ENCODE results near the gene CDC25B. TPM values are rescaled to one million over a fixed set of nuclear protein-coding genes. Genes with fewer than 3 reads are reported as not detected.

Gene CDC25B
- total and polyA plus RNA-seq, 4 donors: 4.4 to 12.9 (median 9.2) TPM

DNA sequence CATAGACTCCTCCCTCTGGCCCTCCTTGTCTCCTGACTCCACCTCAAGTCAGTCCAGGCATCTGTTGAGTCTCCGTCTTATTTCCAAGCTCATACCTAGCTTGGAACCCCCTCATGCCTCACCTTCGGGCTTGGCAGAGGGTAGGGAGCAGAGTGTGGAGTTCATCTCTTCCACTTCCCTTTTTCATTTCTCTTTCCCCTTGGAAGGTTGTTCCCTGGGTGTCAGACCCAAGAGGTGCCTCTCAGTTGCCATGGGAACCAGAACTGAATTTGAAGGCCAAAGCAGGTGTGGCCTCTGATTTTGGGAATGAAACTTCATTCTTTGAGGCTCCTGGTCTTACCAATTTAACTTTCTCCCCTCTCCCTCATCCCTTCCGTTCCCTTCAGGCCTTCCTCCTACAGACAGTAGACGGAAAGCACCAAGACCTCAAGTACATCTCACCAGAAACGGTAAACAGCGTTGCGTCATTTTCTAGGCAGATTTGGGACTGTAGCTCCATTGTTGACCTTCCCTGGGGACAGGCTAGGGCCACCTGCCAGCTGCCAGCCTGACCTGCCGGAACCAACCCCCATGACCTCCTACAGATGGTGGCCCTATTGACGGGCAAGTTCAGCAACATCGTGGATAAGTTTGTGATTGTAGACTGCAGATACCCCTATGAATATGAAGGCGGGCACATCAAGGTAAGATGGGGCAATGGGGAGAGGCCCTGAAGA lies 6.6 kb downstream of the CDC25B start:
- WGBS: 52% methylated on average over 11 of the region's 11 CpGs
- peaks cover 16 to 37% (median 31%) of the 10 kb centered on the region in 4 donors for H3K4me1 ChIP-seq (ENCODE audit: control insufficient read depth in 4 of 4, insufficient read depth in 4 of 4, low read length in 3 of 4)

More for the DNA sequence above, 6.6 kb downstream of the CDC25B start:
- peak; percentile 78 for TF ChIP-seq SP1 (IDR thresholded peaks at IDR 0.05)
- TF ChIP-seq REST (IDR thresholded peaks at IDR 0.05): peak; percentile 39
- peak; percentile 69 to 93 for TF ChIP-seq JUND (IDR thresholded peaks at IDR 0.05)
- TF ChIP-seq FOXA2 (IDR thresholded peaks at IDR 0.05): peak; percentile 95
- TF ChIP-seq TAF1 (conservative IDR thresholded peaks at IDR 0.05): no peak
- TF ChIP-seq EGR1 (IDR thresholded peaks at IDR 0.05; ENCODE audit: low read depth in 2 of 2): peak in 1 of 2 donors; percentile 61
- TF ChIP-seq, protein P1, sequence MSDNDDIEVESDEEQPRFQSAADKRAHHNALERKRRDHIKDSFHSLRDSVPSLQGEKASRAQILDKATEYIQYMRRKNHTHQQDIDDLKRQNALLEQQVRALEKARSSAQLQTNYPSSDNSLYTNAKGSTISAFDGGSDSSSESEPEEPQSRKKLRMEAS (IDR thresholded peaks at IDR 0.05): peak; percentile 96
- TF ChIP-seq HNF4A (conservative IDR thresholded peaks at IDR 0.05): peak; percentile 53 to 73
- peak; percentile 93 for TF ChIP-seq FOXA1 (IDR thresholded peaks at IDR 0.05)
- TF ChIP-seq NR2F2 (IDR thresholded peaks at IDR 0.05): peak; percentile 61
- TF ChIP-seq RXRA (IDR thresholded peaks at IDR 0.05): peak; percentile 96 to 97
- TF ChIP-seq, protein P2, sequence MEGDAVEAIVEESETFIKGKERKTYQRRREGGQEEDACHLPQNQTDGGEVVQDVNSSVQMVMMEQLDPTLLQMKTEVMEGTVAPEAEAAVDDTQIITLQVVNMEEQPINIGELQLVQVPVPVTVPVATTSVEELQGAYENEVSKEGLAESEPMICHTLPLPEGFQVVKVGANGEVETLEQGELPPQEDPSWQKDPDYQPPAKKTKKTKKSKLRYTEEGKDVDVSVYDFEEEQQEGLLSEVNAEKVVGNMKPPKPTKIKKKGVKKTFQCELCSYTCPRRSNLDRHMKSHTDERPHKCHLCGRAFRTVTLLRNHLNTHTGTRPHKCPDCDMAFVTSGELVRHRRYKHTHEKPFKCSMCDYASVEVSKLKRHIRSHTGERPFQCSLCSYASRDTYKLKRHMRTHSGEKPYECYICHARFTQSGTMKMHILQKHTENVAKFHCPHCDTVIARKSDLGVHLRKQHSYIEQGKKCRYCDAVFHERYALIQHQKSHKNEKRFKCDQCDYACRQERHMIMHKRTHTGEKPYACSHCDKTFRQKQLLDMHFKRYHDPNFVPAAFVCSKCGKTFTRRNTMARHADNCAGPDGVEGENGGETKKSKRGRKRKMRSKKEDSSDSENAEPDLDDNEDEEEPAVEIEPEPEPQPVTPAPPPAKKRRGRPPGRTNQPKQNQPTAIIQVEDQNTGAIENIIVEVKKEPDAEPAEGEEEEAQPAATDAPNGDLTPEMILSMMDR (IDR thresholded peaks at IDR 0.05; ENCODE audit: low read depth, low read length, missing input control): no peak
- no peak for TF ChIP-seq RAD21 (IDR thresholded peaks at IDR 0.05)
- TF ChIP-seq YY1 (IDR thresholded peaks at IDR 0.05): peak; percentile 89
- TF ChIP-seq, protein P3, sequence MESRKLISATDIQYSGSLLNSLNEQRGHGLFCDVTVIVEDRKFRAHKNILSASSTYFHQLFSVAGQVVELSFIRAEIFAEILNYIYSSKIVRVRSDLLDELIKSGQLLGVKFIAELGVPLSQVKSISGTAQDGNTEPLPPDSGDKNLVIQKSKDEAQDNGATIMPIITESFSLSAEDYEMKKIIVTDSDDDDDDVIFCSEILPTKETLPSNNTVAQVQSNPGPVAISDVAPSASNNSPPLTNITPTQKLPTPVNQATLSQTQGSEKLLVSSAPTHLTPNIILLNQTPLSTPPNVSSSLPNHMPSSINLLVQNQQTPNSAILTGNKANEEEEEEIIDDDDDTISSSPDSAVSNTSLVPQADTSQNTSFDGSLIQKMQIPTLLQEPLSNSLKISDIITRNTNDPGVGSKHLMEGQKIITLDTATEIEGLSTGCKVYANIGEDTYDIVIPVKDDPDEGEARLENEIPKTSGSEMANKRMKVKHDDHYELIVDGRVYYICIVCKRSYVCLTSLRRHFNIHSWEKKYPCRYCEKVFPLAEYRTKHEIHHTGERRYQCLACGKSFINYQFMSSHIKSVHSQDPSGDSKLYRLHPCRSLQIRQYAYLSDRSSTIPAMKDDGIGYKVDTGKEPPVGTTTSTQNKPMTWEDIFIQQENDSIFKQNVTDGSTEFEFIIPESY (IDR thresholded peaks at IDR 0.05): no peak
- peak; percentile 31 for TF ChIP-seq HNF4G (IDR thresholded peaks at IDR 0.05)
- peak; percentile 84 for TF ChIP-seq ATF3 (IDR thresholded peaks at IDR 0.05)
- peak in 1 of 2 donors; percentile 32 for TF ChIP-seq GABPA (IDR thresholded peaks at IDR 0.05 in 1 of 2, conservative IDR thresholded peaks at IDR 0.05 in 1 of 2)
- H3K27me3 ChIP-seq (ENCODE audit: control insufficient read depth in 4 of 4, insufficient read depth in 4 of 4, low read length in 3 of 4): no peaks in the 10 kb centered on the region
- no peak overlapping the region for H3K4me3 ChIP-seq (ENCODE audit: low read depth in 1 of 3, low read length in 3 of 3)
- H3K9me3 ChIP-seq (ENCODE audit: control insufficient read depth in 4 of 4, low read length in 3 of 4): no peaks in the 10 kb centered on the region
- no peak overlapping the region for H3K9ac ChIP-seq (ENCODE audit: low read depth in 1 of 2, low read length in 2 of 2)
- DNase-seq (ENCODE audit: low spot score): no peak
- H3K27ac ChIP-seq (ENCODE audit: low read depth in 1 of 2, low read length in 2 of 2): peak overlapping the region; percentile 30 to 71
- peaks cover 0 to 10% (median 4%) of the 10 kb centered on the region in 4 donors for H3K36me3 ChIP-seq (ENCODE audit: control insufficient read depth in 4 of 4, insufficient read depth in 3 of 4, low read depth in 1 of 4, low read length in 3 of 4)
